Regular cardiac myocyte (primary cell): ENCODE data around the gene TDG. TPM values are rescaled to one million over a fixed set of nuclear protein-coding genes. Genes with fewer than 3 reads are reported as not detected.

ENCODE experiments used
- total RNA-seq: library from RNA; depleted of rRNA; stranded (reverse); fragments of >200 nt; gene quantifications from 2 replicates; pipeline ENCODE4 v1.2.3, GENCODE V29; 2014

TDG gene
- 18.4 and 18.6 TPM in 2 replicates for total RNA-seq

GRCh38 chr12:103965590-103966504, at the start of gene TDG:
Gene TDG, plus strand, starts transcription at chr12:103965872. Its CDS starts 166 bp downstream, at chr12:103966038.

GRCh38 chr12:103930034-103930786, 35.5 kb upstream of the TDG start, which contains the start of gene HSP90B1:
Gene HSP90B1, plus strand, starts transcription at chr12:103930410. Its CDS starts 106 bp downstream, at chr12:103930516.

Other genes with a start within 250 kb of the TDG start
- 6.8 and 10.9 TPM in 2 replicates for gene NT5DC3, start 124.6 kb upstream of the TDG start, total RNA-seq
- 1,507 and 1,591 TPM in 2 replicates for gene HSP90B1, start 35.5 kb upstream of the TDG start, total RNA-seq
- 14.8 and 27.1 TPM in 2 replicates for gene GLT8D2, start 84.3 kb downstream of the TDG start, total RNA-seq
- 24.3 and 29.9 TPM in 2 replicates for gene HCFC2, start 98.7 kb downstream of the TDG start, total RNA-seq
- gene NFYB, start 172.3 kb downstream of the TDG start, total RNA-seq = 16.7 and 22.8 TPM in 2 replicates
- gene TXNRD1, start 249.9 kb downstream of the TDG start, total RNA-seq = 345 and 657 TPM in 2 replicates